ENCODE measurements around the gene PRAC2. TPM values are rescaled to one million over a fixed set of nuclear protein-coding genes. Genes with fewer than 3 reads are reported as not detected.

Gene PRAC2
- polyA plus RNA-seq, 1 of the 3 experiments (the other 2 are of a cell fraction) = not detected

- H3K36me3 ChIP-seq (replicated peaks in 1 of 2; ENCODE audit: control insufficient read depth in 1 of 2, insufficient read depth in 2 of 2, low read length in 1 of 2) = no peaks in the 10 kb centered on the region
- no peaks in the 10 kb centered on the region; the same call in 1 of the 2 replicates for H3K9me3 ChIP-seq
- no peaks in the 10 kb centered on the region for H3F3A ChIP-seq (replicated peaks; ENCODE audit: insufficient read depth)
- no peak overlapping the region for H3K4me2 ChIP-seq
- no peak for DNase-seq
- CTCF ChIA-PET = interaction anchor here (0.9 to 1.5 kb wide), 7 partner anchors 21 to 139 kb away, joined by 3 to 8 read pairs (median 3); no protein-coding TSS in a partner anchor
- no peak overlapping the region for H3K27ac ChIP-seq (ENCODE audit: low read depth in 2 of 2, low read length in 1 of 2)
- TF ChIP-seq GATA2 (CRISPR knock-in tag; IDR thresholded peaks at IDR 0.05) (no peak), SIN3A (IDR thresholded peaks at IDR 0.05; ENCODE audit: borderline replicate concordance, low read depth, low read length) (no peak), FOXJ3 (CRISPR knock-in tag; IDR thresholded peaks at IDR 0.05) (no peak), JUND (IDR thresholded peaks at IDR 0.05) (no peak), FOSL2 (IDR thresholded peaks at IDR 0.05; ENCODE audit: borderline replicate concordance, low read depth) (no peak), REST (IDR thresholded peaks at IDR 0.05; ENCODE audit: low read depth, low read length) (no peak), RCOR1 (IDR thresholded peaks at IDR 0.05; ENCODE audit: low read length) (no peak), SMC3 (IDR thresholded peaks at IDR 0.05; ENCODE audit: low read depth, low read length) (no peak), NRF1 (IDR thresholded peaks at IDR 0.05; ENCODE audit: low read depth, low read length) (no peak), ZBTB33 (IDR thresholded peaks at IDR 0.05; ENCODE audit: borderline replicate concordance, low read depth) (no peak)
- no peaks in the 10 kb centered on the region for H3K9me2 ChIP-seq
- peaks cover 98% of the 10 kb centered on the region for H3K27me3 ChIP-seq (ENCODE audit: insufficient read depth)
- WGBS (ENCODE audit: low lambda C conversion rate) = 14% methylated on average over 12 of the region's 12 CpGs
- POLR2A ChIA-PET = no interaction called here
- no peak overlapping the region for H3K4me3 ChIP-seq (ENCODE audit: low read depth in 2 of 2, low read length in 1 of 2)
- H4K20me1 ChIP-seq (ENCODE audit: insufficient read depth) = no peaks in the 10 kb centered on the region
- H3K9ac ChIP-seq = no peak overlapping the region
- no peaks in the 10 kb centered on the region for H3K4me1 ChIP-seq (ENCODE audit: control insufficient read depth in 1 of 2, insufficient read depth in 2 of 2, low read depth in 1 of 2, low read length in 1 of 2)
- no peak overlapping the region for H2AFZ ChIP-seq (ENCODE audit: low read depth)
- no peaks in the 10 kb centered on the region for H3K79me2 ChIP-seq (ENCODE audit: insufficient read depth)
Measured at GRCh38 chr17:48745381-48746275, 22.6 kb downstream of the PRAC2 start.
